Middle frontal gyrus (tissue), 1 donor: ENCODE data around the gene ZDHHC1.
"Not testable (repeated sequence)": the region's sequence is repeated elsewhere in the genome, so short reads cannot be mapped to it uniquely, and the experiment has no call there.

Source experiments
- DNase-seq: peaks from one replicate; pipeline ENCODE4 v3.0.0-alpha.2; 2015; ENCODE audit warnings: low spot score; ENCODE audit errors: extremely low spot score

ZDHHC1 gene

GRCh38 chr16:67394155-67395104 lies 21.8 kb downstream of the ZDHHC1 start:
- no peak for DNase-seq

GRCh38 chr16:67393788-67394154 lies 22.5 kb downstream of the ZDHHC1 start:
- DNase-seq: no peak

DNA sequence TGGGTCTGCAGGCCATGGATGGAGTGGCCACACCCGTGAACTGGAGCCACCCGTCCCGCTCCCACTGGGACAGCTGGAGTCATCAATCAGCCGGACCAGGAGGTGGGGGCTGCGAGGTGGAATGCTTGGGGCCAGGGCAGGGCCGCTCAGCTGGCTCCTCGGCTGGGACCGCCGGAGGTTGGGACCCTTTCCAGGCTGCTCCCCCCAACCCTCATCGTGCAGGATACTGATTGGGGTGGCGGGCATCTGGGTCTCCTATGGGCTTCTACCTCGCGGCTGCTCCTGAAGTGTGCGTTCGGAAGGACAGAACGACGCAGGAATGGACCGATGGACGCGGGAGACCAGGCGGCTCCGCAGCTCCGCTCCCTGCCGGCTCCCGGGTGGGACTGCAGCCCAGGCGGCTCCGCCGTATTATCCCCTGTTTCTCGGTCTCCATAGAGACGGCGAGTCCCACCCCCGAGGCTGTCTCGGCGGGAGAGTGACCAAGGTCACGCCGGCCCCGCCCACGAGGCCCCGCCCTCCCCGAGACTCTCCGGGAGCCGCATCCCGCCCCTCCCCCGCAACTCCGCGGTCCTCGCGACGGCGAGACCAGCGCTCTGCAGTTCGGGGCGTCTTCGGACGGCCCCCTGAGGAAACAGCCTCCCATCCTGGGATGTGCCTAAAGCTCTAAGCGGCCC lies 23.0 kb downstream of the ZDHHC1 start, which contains the start of gene TPPP3:
Gene TPPP3, minus strand, starts transcription at position 388 of the 677 bp plus-strand sequence. CDS start 2,387 bp downstream, outside the sequence.
- DNase-seq: peak; percentile 63

DNA sequence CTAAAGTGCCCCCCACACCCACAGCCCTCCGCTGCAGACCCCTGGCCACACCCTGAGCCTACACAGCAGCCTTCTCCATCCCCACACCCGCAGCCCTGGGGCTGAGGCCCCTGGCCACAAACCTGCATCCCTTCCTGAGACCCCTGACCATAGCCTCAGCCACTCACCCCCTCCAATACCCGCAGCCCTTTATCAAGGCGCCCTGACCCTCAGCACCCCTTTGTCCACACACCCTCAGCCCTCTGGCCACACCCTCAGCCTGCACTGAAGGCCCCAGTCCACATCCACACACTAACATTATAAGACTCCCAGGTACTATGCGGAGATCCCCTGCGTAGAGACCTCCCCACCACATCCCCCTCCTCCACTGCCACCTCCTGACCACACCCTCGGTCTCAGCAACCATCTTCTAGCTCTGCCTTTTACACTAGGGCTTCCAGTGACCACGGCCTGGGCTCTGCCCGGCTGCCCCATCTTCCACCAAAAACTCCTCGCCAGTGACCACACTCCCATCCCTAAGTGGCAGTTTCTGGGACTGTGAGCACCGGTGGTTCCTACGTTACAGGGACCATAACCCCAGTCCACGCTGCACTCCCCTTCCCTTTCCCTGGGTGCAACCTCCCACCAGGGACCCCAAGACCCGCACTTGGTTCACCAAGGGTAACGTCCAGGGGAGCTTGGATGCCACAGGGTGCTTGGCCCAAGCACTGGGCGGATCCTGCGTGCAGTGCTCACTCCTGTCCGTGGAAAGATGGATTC lies 23.8 kb downstream of the ZDHHC1 start:
- no peak for DNase-seq

- peak; percentile 89 for DNase-seq
Observed at GRCh38 chr16:67391424-67392300, 24.6 kb downstream of the ZDHHC1 start.

DNA sequence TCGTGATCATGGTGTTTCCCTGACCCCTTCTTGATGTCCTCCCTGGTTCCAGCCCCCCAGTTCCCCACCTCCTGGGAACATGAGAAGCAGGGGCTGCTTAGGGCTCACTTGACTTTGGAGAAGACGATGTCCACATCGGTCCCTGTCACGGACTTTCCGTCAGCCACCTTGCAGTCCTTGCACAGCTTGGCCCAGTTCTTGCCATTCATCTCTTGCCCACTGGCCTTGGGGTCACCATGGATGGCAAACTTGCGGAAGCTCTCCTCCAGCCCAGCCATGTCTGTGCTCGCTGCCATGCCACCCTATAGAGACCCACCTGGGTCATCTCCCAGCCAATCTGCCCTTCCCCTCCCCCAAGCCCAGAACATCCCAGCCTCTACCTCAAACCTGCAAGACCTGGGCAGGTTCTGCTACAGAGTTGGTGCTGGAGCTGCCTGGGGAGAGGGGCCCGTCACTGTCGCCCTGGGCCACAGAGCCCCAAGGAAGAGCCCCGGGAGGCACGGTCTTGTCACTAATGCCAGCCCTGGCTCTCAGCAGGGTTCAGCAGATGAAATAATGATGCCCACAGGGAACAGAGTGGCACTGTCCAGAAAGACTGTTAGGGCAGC lies 25.4 kb downstream of the ZDHHC1 start:
- DNase-seq: no peak

DNA sequence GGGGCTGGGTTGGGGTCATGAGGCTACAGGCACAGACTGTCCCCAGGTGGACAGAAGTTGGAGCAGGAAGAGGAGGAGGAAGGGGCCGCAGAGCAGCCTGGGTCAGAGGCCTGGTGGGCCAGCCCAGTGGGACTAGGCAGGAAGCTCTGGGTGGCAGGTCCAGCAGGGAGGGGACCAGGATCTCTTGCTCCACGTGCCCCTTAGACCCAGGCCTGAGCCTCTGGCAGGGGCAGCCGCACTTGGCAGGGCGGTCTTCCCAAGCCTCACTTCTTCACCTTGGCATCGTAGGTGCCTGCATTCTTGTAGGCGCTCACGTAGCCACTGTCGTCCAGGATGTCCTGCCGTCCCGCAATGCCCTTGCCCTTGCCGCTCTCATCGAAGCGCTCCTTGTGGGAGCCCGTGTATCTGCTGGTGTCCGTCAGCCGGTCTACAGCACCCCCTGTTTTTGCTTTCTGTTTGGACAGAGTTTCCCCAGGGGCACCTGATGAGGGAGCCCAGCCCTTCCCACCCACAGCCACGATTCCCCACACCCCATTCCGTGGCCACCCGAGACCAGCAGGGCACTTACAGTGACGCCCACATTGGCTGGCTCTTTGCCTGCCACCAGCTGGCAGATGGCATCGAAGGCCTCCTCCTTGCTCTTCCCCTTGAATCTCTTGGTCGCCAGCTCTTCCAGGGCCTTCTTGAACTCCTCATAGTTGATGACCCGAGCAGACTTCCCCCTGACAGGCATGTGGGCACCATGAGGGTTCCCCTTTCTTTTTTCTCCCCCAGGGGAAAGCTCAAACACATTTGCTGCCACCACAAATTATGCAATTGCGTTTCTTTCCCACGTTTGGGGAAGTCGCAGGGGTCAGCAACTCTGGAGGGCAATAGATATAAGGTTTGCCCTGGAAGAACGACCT lies 26.1 kb downstream of the ZDHHC1 start:
- DNase-seq: no peak

- DNase-seq: no peak
Observed at GRCh38 chr16:67388591-67388990, 27.7 kb downstream of the ZDHHC1 start.

DNA sequence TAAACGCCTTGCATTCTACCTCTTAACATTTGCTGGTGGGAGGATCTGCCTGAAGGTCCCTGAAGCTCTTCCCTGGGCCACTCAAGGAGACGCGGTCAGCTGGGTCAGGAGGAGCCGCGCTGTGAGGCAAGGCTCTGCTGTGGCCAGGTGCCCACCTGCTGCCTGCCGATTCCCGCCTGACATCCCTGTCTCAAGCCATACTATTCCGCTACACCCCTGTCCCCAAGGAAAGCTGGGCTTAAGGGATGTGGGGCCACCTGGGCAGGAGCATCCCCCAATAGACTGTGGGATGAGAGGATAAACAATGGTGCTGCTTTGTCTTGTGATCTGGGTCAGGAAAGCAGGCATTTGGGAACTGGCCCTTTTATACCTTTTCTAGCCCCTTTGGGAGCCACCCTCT lies 28.1 kb downstream of the ZDHHC1 start:
- no peak for DNase-seq

- DNase-seq: no peak
Observed at GRCh38 chr16:67387479-67388079, 28.7 kb downstream of the ZDHHC1 start.

- no peak for DNase-seq
Observed at GRCh38 chr16:67386861-67387455, 29.3 kb downstream of the ZDHHC1 start.

- DNase-seq: no peak
Observed at GRCh38 chr16:67384778-67385510, 31.3 kb downstream of the ZDHHC1 start.

DNA sequence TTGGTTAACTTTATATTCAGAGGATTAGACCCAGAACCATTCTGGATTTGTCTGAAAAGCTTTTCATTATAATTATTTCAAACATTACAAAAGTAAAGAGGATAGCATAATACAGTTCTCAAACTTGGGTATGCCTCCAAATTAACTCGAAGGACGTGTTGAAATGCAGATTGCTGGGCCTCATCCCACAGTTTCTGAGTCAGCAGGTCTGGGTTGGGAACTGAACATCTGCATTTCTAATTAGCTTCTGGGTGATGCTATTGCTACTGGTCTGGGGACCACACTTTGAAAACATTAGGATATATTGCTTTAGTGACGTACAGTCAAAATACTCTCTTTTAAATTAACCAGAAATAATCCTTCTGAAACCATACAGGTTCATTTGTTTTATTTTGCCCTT lies 33.0 kb downstream of the ZDHHC1 start:
- no peak for DNase-seq

DNA sequence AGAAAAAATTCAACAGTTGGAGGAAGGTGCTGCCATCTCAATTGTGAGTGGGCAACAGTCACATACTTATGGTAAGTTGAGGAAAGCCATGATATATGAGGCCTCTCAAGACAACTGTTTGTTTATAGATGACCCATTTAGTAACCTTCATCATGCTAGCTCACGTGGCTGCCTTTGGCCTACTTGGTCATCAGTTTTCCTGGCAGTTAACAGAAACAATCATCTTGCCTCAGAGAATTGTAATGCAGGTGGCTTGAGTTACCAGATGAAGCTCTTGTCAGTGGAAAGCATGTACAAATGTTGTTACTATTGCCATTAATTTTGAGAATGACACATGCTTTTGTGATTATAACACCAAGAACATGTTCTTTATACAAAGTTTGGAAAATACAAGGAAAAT lies 37.6 kb downstream of the ZDHHC1 start:
- no peak for DNase-seq

DNA sequence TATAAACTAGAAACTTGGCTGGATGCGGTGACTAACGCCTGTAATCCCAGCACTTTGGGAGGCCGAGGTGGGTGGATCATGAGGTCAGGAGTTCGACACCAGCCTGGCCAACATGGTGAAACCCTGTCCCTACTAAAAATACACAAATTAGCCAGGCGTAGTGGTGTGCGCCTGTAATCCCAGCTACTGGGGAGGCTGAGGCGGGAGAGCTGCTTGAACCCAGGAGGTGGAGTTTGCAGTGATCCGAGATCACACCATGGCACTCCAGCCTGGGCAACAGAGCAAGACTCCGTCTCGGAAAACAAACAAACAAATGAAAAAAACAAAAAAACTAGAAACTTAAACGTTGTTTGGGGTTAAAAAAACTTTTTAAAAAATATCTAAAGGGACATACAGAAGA lies 40.3 kb downstream of the ZDHHC1 start:
- DNase-seq: not testable (repeated sequence)

GRCh38 chr16:67372664-67373063 lies 43.6 kb downstream of the ZDHHC1 start:
- no peak for DNase-seq

- DNase-seq: no peak
Observed at GRCh38 chr16:67370661-67371060, 45.6 kb downstream of the ZDHHC1 start.
